Inflammatory macrophage (primary cell): ENCODE data around the gene DTNA.
A peak's percentile ranks its signal among the peaks of the same experiment; 100 is the strongest.
"Not testable (repeated sequence)": the region's sequence is repeated elsewhere in the genome, so short reads cannot be mapped to it uniquely, and the experiment has no call there.

ENCODE experiments used
- DNase-seq, 2 donors: peaks; one replicate each; pipeline ENCODE4 v3.0.0-alpha.2; 2020 to 2022

DTNA gene

DNA sequence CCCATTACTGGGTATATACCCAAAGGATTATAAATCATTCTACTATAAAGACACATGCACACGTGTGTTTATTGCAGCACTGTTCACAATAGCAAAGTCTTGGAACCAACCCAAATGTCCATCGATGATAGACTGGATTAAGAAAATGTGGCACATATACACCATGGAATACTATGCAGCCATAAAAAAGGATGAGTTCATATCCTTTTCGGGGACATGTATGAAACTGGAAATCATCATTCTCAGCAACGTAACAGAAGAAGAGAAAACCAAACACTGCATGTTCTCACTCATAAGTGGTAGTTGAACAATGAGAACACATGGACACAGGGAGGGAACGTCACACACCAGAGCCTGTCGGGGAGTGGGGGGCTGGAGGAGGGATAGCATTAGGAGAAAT, 15.6 kb downstream of the DTNA start:
- not testable (repeated sequence) for DNase-seq

DNA sequence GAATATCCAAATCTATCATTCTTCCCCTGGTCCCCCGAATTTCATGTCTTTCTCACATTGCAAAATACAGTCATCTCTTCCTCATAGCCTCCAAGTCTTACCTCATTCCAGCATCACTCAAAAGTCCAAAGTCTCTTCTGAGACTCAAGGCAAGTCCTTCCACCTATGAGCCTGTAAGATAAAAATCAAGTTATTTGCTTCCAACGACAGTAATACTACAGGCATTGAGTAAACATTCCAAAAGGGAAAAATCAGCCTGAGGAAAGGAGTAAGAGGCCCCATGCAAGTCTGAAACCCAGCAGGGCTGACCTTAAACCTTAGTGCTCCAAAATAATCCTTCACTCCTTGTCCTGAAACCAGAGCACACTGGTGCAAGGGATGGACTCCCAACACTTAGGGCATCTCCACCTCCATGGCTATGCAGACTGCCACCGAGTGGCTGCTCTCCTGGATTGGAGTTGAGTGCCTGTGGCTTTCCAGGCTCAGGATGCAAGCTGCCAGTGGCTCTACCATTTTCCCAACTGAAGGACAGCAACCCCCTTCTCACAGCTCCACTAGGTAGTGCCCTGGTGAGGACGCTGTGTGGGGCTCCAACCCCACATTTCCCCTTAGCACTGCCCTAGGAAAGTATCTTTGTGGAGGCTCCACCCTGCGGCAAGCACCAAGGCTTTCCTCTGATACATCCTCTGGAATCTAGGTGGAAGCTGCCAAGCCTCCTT, 16.3 kb downstream of the DTNA start:
- no peak for DNase-seq

DNA sequence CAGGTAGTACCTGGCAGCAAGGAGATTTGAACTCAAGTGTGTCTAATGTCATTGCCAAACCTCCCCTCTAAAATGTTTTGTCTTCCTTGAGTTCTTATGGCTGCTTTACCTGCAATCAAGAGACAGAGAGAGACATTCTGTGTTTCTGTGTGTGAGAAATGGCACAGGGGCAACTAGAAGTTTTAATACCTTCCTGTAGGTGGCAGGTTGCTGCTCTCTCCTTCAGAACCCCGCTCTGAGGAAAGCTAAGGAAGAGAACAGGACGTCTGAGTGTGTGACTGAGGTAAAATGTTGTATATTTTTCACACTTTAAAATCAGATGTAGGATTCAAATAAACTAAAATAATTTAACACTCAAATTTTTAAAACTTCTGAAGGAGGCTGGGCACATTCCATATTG, 19.2 kb downstream of the DTNA start:
- DNase-seq, result no peak

DNA sequence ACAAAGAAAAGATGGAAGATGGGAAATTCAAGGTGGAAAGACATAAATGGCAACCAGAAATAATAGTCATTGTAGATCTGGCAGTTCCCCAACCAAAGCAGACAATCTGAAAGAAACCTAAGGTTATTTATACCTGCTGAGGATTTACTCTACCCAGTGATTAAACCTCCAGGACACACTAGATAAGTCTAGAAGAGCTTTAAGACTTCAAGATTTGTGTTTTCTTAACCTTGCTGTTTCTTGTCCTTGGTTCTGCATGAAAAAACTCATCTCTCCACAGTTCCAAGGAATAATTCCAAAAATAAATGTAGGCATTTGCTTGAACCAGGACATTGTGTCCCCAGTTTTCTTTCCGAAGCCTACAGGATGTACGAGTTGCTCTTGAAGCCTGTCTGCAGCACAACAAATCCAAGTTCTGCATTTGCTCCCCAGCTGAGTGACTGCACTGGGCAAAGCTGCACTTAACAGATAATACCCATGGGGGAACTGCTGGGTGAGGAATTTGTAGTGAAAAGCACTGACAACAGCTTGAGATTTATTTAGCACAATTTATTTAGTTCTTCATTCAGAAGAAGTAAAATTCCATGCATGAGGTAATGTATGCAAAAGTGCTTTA, 19.8 kb downstream of the DTNA start:
- no peak for DNase-seq

GRCh38 chr18:34730774-34731173, 20.7 kb downstream of the DTNA start:
- no peak for DNase-seq

DNA sequence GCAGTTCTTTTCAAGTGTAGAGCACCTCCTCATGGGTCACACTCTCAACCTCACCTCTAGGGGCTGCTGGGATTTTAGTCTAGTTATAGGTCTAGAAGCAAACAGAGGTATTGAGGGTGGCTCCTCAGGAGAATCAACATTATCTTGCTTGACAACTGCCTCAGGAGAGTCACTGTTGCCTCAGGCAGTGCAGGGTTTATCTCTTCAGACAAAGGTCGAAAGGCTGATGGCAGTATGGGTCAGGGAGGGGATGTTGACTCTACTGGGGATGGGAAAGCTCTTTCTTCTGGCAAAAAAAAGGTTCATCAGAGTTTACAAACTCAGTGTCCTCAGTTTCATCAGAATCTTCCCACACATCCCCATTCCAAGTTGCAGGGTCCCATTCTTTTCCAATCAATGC, 24.0 kb downstream of the DTNA start:
- DNase-seq, result no peak

DNA sequence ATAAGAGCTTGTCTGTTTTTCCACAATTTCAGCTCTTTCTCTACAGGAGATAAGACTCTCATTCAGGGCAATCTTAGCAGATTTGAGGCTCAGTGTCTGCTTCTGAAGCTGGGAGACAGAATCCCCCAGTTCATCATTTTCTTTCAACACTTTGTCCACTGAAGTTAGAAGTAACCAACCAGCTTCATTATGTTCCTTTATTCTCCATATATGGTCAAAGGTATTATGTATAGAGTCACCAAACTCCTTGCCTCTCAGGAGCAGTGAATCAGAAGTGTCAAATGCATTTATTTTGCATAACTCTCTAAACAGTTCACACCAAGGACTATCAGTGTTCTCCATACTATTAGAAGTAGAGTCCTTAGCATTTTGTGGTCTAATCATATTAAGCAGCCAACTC, 24.4 kb downstream of the DTNA start:
- not testable (repeated sequence) for DNase-seq

- DNase-seq, result no peak
These were observed 28.2 kb downstream of the DTNA start for GRCh38 chr18:34738175-34738894.

- no peak for DNase-seq
These were observed 30.0 kb downstream of the DTNA start for GRCh38 chr18:34740101-34740500.

DNA sequence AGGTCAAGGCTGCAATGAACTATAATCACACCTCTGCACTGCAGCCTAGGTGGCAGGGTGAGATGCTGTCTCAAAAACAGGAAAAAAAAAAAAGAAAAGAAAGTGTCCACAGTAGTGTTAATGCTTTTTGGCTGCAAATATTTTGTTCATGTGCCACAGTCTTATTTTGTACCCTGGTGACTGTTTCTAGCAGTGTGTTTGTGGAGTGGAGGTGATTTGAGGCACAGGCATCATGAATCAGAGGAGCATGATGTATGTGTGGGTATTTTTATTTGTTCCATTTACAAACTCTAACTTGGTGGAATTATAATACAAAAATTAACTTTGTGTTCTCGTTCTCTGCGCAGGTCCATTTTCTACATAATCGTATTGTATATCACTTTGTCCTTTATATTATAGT, 30.6 kb downstream of the DTNA start:
- no peak for DNase-seq

DNA sequence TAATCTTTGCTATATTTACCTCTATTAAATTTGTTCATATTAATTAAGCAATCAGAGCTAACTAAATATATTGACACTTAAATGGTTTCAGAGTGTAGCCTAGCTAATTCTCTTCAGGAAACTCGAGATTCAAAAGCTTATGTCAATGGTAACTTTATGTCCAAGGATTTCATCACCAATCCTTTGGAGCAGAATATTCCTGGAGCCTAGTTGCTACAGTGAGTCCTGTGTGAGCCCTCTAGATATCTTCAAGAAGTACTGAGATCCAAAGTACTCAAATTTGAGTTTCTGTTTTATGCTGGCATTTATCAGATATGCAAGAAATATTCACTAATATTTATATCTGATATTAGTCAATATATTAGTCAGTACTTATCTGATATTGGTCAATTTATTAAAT, 31.3 kb downstream of the DTNA start:
- no peak for DNase-seq

DNA sequence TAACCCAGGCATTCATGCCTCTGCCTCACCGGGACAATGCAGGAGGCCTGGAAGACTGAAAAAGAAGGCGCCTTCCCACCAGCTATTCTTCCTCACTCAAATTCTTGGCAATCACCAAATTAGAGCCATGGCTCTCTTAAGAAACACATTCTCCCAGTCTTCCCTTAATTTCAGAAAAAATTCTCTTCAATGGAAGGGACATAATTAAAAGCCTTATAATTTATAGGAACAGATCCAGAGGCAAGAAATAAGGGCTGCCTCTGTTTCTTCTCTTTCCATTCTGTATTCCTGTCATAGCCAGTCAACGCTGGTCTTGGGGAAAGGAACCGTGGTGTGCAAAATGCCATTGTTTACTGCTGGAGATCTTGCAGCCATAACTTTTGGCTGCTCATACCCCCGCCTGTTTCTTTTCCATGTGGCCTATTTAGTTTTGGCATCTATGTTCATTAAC, 32.8 kb downstream of the DTNA start:
- no peak for DNase-seq

GRCh38 chr18:34744569-34744968, 34.5 kb downstream of the DTNA start:
- DNase-seq, result no peak

- DNase-seq, result no peak
These were observed 36.5 kb downstream of the DTNA start for GRCh38 chr18:34746614-34747013.

- DNase-seq, result no peak
These were observed 39.6 kb downstream of the DTNA start for GRCh38 chr18:34749721-34750120.

DNA sequence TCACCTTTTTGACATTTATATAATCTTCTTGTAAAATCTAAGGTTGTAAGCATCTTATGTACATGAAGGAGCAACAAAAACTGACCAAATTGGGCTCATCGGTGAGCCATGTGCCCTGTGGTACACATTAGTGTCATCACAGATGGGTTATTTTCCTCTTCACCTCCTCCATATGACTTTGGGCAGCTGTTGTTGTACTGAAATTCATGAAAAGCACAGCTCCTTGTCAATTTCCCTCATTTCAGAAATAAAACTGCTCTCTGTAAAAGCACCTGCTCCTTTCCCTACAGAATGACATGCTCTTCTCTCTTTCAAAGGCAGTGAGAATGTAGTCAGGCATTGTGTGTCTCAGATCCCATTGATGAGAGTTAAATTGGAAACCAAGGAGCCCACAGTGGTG, 42.0 kb downstream of the DTNA start:
- DNase-seq, result no peak

GRCh38 chr18:34754300-34754699, 44.2 kb downstream of the DTNA start:
- DNase-seq, result no peak

- DNase-seq, result no peak
These were observed 47.6 kb downstream of the DTNA start for GRCh38 chr18:34757666-34758065.

DNA sequence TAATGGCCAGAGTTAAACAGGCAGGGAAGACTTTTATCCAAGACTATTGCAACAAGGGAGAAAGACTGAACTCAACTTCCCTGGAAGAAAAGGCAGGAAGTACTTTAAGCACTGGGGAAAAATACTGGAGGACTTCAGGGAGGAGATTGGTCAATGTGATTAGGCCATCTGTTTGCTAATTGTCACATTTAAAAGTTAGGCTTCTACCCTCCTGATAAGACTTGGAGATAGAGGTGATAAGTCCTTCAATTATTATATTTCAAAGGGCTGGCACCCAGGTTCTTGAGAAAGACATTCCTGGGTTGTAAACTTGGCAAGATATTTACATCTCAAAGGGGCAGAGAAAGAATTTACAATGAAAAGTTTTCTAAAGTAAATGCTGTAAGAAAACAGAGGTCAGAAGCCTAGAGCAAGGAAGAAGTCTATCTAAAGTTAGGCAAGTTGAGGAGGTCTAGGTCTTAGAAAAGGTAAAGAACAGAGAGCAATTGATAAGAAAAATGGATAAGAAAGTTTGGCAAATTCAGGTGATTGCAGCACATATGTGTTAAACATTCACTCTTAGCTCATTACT, 48.4 kb downstream of the DTNA start:
- DNase-seq, result no peak

DNA sequence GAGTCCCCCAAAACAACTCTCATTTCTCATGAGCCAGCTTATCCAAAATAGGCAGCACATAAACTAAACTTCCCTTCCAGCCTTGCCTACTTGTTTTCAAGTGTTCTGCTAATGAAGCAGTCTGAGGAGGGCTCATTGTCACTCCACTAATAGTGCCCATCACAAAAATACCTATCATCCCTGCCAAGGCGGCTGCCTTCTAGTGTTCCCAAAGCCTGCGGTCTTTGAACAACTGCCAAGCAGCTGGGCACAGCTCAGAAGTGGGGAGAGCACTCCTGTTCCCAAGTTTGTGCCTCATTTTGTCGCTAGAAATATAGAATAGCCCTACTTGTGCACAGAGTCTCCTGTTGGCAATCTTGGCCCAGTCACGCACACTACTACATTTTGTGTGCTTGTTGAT, 50.3 kb downstream of the DTNA start:
- no peak for DNase-seq

DNA sequence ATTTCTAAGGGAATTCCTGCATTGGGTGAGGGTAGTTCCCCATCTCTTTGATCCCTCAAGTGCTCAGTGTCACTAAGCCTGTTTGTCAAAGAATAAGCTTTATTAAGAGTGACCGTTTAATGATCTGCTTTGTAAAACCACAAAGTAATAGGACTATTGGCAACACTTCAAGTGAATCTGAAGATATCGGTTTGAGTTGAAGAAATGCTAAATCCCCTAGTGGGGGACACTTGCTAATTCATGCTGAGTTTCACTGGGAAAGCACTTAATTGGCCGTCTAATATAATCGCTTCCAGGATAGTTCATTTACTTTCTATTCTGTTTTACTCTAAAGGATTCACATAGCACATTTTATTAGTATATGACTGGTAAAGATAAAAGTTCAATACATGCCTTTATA, 54.4 kb downstream of the DTNA start:
- DNase-seq, result no peak

DNA sequence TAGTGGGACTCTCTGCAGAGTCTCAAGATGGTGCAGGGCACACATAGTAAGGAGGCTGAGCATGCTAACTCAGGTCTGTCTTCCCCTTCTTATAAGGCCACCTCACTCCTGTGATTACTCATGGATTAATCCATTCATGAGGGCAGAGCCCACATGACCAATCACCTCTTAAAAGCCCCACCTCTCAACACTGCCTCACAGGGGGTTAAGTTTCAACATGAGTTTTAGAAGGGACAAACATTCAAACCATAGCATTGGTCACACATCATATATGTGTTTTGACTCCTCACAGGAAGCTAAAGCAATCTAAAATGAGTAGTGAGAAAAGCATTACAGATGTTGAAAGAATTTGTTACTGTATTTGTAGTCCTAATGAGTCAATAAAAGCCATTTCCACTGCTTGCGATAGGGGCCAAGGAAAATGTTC, 57.5 kb downstream of the DTNA start:
- no peak for DNase-seq

DNA sequence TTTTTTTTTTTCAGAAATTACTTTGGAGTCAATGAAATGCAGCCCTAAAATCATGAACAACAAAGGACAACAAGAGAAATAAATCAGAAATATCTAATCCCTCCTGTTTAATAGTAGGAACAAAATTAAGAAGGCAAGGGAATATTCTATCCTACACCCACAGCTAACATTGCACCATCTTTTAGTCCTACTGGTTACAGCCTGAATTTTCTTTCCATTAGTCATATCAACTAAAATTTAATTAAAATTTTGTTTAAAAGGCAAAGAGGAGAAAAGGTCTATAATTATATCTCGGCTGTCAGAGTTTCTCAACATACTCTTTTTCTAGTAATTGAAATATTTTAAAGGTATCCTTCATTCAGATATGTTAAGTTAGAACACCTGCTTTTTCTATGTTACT, 61.9 kb downstream of the DTNA start:
- DNase-seq, result no peak

DNA sequence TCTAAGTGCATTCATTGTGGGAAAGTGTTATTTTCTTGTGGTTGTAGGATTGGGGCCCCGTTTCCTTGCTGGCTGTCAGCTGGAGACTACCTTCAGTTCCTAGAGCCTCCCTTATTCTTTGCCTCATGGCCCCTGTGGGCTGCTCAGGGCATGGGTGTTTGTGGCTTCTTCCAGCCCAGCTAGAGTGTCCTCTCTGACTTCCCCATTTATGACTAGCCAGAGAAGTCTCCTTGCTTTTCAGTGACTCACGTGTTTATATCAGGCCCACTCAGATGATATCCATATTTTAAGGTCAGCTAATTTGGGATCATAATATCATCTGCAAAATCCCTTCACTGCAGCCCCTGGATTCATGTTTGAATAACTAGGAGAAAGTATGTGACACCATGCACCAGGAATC, 62.8 kb downstream of the DTNA start:
- peak; percentile 41 to 52 for DNase-seq
